Measurements from ENCODE around the gene PHF3. TPM values are rescaled to one million over a fixed set of nuclear protein-coding genes. Genes with fewer than 3 reads are reported as not detected.
A peak's percentile ranks its signal among the peaks of the same experiment; 100 is the strongest.

The PHF3 gene
- total RNA-seq, 1 donor from 2014 or later: 88.5 TPM

DNA sequence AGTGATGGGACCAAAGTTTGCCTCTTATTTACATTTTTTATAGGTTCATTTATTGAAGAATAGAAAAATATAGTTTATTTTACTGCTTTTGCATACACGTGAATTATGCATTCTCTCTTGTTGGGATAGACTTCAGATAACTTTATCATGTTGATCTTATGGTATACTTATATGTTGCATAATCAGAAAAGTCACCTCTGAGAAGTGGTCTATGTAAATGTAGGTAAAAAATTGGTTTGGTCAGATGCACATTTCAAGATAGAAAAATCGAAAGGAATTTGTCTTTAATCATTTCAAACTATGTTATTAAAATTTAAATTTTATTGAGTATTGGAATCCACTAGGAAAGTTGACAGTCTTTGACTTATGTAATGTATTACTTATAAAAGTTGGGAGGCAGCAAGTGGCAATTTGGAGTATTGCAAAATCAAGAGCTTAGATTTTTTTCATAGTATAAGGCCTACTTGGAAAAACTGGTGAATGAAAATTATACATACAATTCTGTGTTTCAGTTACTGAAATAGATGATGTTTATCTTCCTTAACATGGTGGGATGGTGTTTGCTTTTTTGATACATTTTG is 2.4 kb downstream of the PHF3 start:
- intact Hi-C loops (cut with DNase I): no loop called here

DNA sequence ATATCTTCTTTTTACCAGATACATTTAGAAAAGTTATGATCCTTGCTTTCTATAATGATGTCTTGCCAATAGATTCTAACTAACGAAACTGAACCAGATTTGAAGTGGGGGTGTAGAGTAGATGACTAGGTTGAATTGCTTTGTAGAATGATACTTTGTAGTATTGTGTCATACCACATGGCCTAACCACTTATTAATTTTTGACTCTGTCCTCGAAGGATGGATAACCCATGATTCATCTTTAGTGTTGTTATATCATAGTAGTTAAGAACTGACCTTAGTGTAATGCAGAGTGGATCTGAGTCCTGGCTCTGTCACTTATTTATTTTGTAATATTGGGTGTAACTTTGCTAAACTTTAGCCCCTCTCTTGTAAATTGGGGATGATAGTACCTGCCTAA is 4.5 kb downstream of the PHF3 start:
- ATAC-seq (no peak), DNase-seq (ENCODE audit: low spot score) (no peak)

More for the DNA sequence above, 2.4 kb downstream of the PHF3 start:
- DNase-seq (ENCODE audit: low spot score): no peak
- ATAC-seq: no peak

DNA sequence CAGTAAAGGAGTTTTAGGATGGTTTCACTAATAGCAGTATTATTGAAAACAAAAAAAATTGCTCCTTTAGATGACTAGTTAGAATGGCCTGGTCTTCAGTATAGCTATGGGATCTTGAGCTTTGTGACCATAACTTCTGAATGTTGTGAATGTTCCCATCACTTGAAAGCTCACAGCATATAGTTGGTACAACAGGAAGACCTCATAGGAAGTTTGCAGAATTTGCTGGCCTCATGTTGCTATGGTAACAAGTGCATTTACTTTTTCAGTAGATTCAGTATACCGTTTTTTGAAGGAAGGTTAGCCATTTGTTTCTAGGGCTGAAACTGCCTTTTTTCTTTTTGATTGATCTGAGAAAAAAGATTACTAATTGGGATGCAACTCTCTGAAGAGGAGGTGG is 8.3 kb downstream of the PHF3 start:
- intact Hi-C loops (cut with DNase I): no loop called here
- no peak for ATAC-seq
- no peak for DNase-seq (ENCODE audit: low spot score)

More for the DNA sequence above, 4.5 kb downstream of the PHF3 start:
- intact Hi-C loops (cut with DNase I): no loop called here

DNA sequence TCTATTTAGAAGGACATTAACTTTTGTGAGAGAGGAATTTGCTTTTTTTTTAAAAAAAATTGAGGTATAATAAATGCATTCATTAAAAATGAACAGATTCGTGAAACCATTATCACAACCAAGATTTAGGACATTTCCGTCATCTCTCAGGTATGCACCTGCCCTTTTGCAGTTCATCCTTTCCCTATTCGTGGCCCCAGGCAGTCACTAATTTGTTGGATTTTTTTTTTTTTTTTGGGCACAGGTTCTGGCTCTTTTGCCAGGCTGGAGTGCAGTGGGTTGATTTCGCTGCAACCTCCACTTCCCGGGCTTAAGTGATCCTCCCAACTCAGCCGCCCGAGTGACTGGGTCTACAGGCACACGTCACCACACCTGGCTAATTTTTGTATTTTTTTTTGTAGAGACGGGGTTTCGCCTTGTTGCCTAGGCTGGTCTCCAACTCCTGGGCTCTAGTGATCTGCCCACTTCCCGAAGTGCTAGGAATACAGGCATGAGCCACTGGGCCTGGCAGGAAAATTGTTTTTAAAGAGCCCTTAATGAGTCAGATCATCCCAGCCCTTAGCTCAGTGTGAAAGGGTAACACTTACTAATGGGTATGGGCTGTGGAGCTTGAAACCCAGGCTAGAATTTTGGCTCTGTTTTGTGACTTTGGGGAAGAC is 9.2 kb downstream of the PHF3 start:
- intact Hi-C loops (cut with DNase I): no loop called here
- DNase-seq (ENCODE audit: low spot score) (no peak), ATAC-seq (peak; percentile 61)

DNA sequence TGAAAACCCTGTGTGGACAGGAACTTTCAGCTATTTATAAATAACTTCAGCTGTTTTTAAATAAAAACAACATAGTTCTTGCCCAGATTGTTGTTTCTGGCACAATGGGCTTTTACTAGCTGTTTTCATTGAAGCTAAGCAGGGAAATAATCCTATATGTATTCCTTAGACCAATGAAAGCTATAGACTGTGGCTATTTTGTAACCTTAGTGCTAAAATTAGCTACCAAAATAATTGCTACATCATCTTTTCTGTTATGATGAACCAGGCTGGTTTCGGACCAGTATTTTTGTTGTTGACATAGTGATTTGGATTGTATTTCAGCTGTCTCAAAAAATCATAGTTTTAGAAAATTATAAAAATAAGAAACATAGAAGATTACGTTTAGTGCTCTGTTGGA is 13.7 kb downstream of the PHF3 start:
- intact Hi-C loops (cut with DNase I): no loop called here
- no peak for ATAC-seq
- DNase-seq (ENCODE audit: low spot score): no peak

DNA sequence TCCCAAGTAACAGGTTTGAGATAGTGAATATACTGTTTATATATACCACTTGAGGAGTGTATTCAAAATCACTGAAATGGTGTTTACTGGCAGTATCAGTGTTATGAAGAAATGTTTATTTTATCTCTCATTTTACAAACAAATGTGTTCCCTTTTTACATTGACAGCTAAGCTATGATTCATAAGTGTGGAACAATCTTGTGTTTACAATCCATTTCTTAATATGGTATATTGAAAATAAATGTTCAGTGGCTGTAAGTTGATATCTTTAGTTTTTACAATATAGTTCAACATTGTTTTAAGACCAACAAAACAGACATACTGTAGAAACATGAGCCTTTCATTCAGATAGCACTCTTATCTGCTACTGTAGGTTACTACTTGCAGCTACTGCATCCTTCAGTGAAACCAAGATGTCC is 14.3 kb downstream of the PHF3 start:
- intact Hi-C loops (cut with DNase I): no loop called here
- no peak for DNase-seq (ENCODE audit: low spot score)
- ATAC-seq: no peak

DNA sequence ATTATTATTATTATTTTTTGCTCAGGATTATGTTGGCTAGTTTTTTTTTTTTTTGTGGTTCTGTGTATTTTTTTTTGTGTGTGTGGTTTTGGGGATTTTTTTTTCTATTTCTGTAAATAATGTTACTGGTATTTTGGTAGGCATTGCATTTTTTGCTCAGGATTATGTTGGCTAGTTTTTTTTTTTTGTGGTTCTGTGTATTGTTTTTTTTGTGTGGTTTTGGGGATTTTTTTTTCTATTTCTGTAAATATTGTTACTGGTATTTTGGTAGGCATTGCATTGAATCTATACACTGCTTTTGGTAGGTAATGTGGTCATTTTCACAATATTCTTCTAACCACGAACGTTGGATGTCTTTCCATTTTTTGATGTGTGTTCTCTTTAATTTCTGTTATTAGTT is 17.4 kb downstream of the PHF3 start:
- ATAC-seq (no peak), DNase-seq (ENCODE audit: low spot score) (no peak)
- intact Hi-C loops (cut with DNase I): no loop called here

DNA sequence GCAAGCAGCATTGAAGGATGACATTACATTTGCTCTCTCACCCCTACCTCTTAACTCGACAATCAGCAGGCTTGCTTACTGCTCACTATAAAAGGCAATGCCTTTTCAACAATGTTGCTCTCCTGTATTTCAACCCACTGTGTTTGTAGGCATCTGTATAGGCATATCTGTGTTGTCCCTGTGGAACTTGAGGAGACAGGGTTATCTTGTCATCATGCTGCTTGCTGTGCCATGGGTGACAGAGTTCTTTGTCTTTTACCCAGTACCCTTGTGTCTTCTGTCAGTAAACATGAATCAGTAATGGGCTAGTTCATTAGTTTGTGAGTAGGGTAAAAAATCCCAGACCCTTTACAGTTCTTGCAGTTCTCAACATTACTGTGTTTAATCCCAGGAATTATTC is 25.2 kb downstream of the PHF3 start:
- DNase-seq (ENCODE audit: low spot score) (no peak), ATAC-seq (no peak)
- intact Hi-C loops (cut with DNase I): no loop called here

DNA sequence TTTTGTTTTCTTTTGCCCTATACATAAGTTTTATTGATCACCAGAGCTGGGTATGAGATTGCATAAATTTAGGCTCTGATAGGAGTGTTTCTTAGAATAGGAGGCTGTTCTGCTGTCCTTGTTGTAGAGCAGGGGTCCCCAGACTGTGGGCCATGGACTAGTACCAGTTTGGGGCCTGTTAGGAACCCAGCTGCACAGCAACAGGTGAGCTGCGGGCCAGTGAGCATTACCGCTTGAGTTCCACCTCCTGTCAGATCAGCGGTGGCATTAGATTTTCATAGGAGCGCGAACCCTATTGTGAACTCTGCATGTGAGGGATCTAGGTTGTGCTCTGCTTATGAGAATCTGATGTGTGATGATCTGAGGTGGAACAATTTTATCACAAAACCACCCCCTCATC is 26.2 kb downstream of the PHF3 start:
- intact Hi-C loops (cut with DNase I): no loop called here
- no peak for DNase-seq (ENCODE audit: low spot score)
- no peak for ATAC-seq

DNA sequence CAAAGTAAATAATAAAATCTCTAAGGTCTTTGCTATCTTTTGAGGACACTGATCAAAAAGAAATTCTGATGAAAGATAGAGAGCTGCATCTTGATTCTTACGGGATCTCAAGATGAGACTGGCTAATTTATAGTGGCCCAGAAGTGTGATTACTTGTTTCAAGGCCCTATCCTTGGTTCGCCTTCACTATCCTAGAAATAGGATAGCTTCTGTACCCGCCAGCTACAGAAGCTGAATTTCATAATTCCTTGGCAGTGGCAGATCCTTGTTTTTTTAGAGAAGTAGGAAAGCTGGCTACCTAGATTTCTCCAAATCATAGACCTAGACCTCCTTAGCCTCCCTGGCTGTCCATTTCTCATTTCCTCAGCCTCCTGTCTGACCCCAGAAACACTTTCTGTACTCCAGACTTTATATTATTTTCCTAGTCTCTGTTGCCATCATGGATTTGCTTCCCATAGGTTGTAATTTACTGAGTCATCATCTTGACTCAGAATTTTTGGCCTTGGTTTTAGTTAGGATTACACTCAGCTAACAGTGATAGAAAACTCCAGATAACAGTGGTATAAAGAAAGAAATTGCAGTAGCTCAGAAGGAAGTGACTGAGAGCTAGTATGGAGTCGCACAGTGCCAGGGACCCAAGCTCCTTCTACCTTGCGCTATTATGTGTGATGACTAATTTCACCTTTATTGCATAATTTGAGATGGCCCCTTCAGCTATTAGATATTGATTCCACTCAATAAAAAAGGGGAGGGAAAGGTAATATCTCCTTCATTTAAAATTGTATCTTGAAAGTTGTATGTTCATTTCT is 27.7 kb downstream of the PHF3 start:
- ATAC-seq: no peak
- intact Hi-C loops (cut with DNase I): no loop called here
- no peak for DNase-seq (ENCODE audit: low spot score)

DNA sequence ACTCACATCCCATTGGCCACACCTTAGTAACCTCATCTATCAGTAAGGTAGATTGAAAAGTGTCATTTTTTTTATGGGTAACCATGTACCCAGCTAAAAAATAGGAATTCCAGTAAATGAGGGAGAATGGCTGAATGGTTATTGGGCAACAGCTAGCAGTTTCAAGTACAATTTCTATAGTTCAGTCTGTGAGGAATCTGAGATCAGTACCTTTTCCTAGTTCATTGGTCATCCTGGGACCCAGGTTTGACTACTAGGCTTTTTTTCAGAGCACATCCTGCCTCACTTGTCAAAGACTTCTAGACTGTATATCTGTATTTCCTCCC is 28.3 kb downstream of the PHF3 start:
- intact Hi-C loops (cut with DNase I): no loop called here
- ATAC-seq (no peak), DNase-seq (ENCODE audit: low spot score) (no peak)

DNA sequence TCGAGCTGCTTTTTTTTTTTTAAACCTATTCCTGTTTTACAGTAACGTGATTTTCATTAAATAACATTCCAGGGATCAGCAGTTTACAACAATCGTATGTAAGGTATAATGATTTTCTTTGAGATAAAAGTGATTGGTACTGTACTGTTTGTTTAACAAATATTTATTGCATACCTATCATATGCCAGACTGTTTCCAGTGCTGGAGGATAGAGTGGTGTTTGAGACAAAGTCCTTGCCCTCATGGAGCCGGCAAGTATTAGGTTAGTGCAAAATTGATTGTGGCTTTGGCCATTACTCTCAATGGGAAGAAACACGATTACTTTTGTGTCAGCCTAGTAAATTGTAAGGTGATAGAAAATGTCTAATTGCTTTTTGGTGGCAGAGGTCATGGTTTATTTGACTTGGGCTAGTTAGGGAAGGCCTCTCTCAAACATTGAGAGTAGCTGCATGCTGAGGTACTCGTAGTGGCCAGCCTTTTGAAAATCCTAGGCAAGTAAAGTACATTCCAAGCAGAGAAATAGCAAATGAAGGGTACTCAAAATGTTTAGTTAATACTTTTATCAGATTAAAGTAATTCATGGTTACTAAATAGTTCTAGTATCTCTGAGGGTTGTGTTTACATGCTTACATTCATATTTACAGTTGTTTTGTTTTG is 35.6 kb downstream of the PHF3 start:
- intact Hi-C loops (cut with DNase I): no loop called here
- DNase-seq (ENCODE audit: low spot score) (no peak), ATAC-seq (no peak)

DNA sequence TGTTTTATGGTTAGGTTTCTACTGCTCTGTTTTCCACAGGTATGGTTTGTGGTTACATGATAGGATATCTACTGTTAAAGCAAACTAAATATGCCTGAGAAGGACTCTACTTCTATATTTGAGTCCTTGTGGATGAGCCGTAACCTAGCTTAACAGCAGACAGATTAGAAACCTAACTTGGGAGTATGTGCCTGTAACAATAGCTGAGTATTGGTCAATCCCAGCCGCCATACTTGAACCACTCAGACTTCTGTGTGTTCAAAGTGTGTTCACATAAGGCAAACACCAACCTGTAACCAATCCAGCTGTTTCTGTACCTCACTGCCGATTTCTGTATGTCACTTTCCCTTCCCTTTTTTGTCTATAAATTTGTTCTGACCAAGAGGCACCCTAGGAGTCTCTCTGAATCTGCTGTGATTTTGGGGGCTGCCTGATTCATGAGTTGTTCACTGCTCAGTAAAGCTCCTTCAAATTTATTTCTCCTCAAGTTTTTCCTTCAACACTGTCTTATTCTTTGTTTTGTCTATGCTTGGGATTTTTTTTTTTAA is 37.1 kb downstream of the PHF3 start:
- intact Hi-C loops (cut with DNase I): no loop called here
- no peak for DNase-seq (ENCODE audit: low spot score)
- no peak for ATAC-seq

DNA sequence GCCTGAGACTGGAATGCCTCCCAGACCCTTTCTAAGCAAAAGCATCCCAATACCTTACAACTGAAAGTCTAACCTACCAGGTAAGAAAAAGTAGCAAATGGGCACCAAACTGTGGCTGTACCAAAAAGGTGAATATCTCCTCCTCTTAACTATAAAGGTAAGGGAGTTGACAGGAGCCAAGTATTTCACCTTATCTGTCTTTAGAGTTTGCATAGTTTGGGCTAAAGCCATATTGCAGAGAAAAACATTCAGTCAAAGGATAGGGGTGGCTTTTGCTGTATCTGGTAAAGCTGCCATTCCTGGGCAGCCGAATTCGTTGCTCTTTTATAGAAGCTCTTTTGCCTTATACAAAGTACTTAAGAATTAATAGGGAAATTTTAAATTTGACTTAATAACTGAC is 38.1 kb downstream of the PHF3 start:
- ATAC-seq: no peak
- intact Hi-C loops (cut with DNase I): no loop called here
- DNase-seq (ENCODE audit: low spot score): no peak

DNA sequence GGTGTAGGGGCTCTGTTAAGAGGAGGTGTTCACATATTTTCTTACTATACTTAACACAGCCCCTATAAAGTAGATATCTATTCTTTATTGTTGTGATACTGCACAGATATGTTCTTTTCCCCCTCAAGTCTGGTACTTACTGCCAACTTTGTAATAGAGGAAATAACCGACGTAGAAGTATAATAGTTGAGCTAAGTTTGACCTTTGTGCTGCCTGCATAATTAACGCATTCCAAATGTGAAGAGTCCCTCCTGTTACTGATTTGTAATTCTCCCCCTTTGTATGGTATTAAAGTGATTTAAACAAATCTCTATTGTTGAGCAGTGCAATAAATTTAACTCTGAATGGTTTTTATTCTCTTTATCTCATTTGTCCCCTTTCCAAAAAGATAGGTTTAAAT is 39.0 kb downstream of the PHF3 start:
- ATAC-seq (no peak), DNase-seq (ENCODE audit: low spot score) (no peak)
- intact Hi-C loops (cut with DNase I): no loop called here

DNA sequence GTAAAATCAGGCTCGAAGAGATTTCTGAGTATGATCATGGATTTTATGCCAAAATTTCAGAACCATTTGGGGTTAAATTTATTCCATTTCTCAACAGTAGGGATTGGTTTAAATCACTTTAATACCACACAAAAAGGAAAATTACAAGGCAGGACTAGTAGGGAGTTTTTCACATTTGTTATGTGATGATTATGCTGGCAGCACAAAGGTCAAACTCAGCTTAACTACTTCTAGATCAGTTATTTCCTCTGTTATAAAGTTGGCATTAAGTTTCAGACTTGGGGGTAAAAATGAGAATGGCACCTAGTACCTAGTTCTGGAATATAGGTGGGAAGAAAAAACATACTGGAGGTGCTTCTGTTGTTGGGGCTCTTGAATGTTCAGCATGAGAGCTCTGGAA is 39.5 kb downstream of the PHF3 start:
- DNase-seq (ENCODE audit: low spot score) (no peak), ATAC-seq (no peak)
- intact Hi-C loops (cut with DNase I): no loop called here

DNA sequence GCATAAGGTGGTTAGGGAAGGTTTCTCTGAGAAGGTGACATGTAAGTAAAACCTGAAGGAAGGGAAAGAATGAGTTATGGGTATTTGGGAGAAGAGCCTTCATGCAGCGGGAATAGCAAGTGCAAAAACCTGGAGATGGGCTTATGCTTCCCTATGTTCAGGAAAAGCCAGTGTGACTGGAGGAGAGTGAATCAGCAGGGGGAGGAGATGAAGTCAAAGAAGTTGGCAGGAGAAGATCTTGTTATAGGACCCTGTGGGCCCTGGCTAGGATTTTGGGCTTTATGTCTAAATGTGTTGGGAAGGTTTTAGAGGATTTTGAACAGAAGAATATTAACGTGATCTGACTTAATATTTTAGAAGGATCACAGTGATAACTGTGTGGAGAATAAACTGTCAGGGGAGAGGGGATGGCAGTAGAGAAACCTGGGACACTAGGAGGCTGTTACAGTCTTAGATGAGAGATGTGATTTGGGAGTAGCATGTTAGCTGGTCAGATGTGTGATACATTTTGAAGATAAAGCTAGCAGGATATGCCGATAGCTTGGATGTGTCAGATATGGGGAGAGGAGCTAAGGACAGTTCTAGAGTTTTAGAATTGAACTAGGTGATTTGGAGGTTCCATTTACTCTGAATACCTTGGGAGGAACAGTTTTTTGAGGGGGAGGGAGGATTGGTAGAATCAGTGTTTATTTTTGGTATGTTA is 41.0 kb downstream of the PHF3 start:
- no peak for DNase-seq (ENCODE audit: low spot score)
- intact Hi-C loops (cut with DNase I): no loop called here
- no peak for ATAC-seq

DNA sequence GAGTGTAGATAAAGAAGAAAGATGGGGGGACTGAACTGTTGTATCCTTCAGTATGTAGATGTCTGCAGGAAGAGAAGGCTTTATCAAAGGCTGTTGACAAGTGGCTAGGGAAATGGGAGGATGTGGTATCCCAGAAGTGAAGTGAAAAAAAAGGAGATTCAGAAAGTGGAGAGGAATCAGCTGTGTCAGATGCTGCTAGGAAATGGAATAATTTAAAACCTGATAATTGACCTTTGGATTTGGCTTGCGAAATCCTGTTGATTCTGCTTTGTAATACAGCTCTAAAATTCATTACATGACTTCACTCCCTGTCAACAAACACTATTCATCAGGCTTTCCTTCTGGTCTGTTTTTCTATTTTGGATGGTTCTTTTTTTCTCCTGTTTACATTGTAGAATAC is 41.7 kb downstream of the PHF3 start:
- DNase-seq (ENCODE audit: low spot score): no peak
- ATAC-seq: peak; percentile 87
- intact Hi-C loops (cut with DNase I): no loop called here

DNA sequence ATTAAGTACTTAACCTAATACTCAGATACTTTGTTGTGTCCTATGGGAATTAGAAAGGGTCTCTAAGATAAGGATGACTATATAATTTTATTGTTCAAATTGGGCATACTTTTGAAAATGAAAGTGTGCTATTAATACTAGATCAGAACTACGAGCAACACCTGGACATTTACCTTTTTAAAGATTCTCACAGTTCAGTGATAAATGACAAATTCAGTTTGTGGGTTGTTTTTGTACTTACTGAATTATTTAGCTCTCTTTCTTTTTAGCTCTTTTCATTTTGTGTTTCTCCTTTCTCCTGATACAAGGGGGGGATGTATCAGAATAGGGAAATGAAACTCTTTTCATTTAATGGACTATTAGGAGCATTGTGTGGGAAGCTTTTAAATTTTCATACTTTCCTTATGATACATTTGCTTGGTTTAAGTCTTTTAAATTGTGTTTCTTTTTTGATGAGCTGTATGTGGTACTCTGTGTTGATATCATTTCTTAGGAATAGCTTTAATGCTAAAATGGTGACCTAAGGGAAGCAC is 47.5 kb downstream of the PHF3 start:
- no peak for ATAC-seq
- intact Hi-C loops (cut with DNase I): no loop called here
- DNase-seq (ENCODE audit: low spot score): no peak
